ACC112 (cell line): Measurements from ENCODE around the gene HUNK.
"Not testable (repeated sequence)": the region's sequence is repeated elsewhere in the genome, so short reads cannot be mapped to it uniquely, and the experiment has no call there.

Experiments
- H2AFZ ChIP-seq: fragments of 200-600 bp; sonication (generic); one replicate; pipeline ENCODE4 v1.6.0; 2017; ENCODE audit warnings: antibody characterized with exemption, low read length; ENCODE audit not compliant: unreplicated experiment
- H3K27ac ChIP-seq: fragments of 200-600 bp; sonication (generic); 2 replicates; pipeline ENCODE4 v1.5.1; 2014; ENCODE audit warnings: low read depth, mild to moderate bottlenecking, antibody characterized with exemption, low read length, moderate library complexity
- H3K27me3 ChIP-seq: fragments of 200-600 bp; sonication (generic); 2 replicates; pipeline ENCODE4 v1.6.1; 2014; ENCODE audit warnings: mild to moderate bottlenecking, antibody characterized with exemption, low read length, moderate library complexity, mixed read lengths; ENCODE audit not compliant: insufficient read depth
- H3K36me3 ChIP-seq: fragments of 200-600 bp; sonication (generic); 2 replicates; pipeline ENCODE4 v1.6.1; 2016; ENCODE audit warnings: mild to moderate bottlenecking, antibody characterized with exemption, low read length, moderate library complexity, mixed read lengths; ENCODE audit not compliant: insufficient read depth
- H3K4me1 ChIP-seq: fragments of 200-600 bp; sonication (generic); one replicate; pipeline ENCODE4 v1.6.1; 2016; ENCODE audit warnings: low read length, mixed read lengths; ENCODE audit not compliant: insufficient read depth, unreplicated experiment, control insufficient read depth
- H3K4me3 ChIP-seq: fragments of 200-600 bp; sonication (generic); 2 replicates; pipeline ENCODE4 v1.5.1; 2014; ENCODE audit warnings: mild to moderate bottlenecking, low read depth, low read length
- H3K79me2 ChIP-seq: fragments of 200-600 bp; sonication (generic); one replicate; pipeline ENCODE4 v1.6.0; 2016; ENCODE audit warnings: low read length; ENCODE audit not compliant: control insufficient read depth, unreplicated experiment, insufficient read depth

The HUNK gene

GRCh38 chr21:32022146-32022545 lies 149.3 kb downstream of the HUNK start:
- no peaks in the 10 kb centered on the region for H3K27me3 ChIP-seq
- no peaks in the 10 kb centered on the region for H3K36me3 ChIP-seq
- H3K4me3 ChIP-seq, result no peak overlapping the region
- H3K4me1 ChIP-seq, result no peaks in the 10 kb centered on the region
- H2AFZ ChIP-seq, result no peak overlapping the region
- H3K27ac ChIP-seq, result no peak overlapping the region
- H3K79me2 ChIP-seq, result no peaks in the 10 kb centered on the region

DNA sequence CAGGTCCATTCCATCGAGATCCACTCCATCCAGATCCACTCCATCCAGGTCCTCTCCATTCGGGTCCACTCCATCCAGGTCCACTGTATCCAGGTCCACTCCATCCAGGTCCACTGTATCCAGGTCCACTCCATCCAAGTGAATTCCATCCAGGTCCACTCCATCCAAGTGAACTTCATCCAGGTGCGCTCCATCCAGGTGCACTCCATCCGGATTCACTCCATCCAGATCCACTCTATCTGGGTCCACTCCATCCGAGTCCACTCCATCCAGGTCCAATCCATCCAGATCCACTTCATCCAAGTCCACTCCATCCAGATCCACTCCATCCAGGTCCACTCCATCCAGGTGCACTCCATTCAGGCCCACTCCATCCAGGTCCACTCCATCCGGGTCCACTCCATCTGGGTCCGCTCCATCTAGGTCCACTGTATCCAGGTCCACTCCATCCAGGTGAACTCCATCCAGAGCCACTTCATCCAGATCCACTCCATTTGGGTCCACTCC lies 157.4 kb downstream of the HUNK start:
- no peak overlapping the region for H2AFZ ChIP-seq
- no peak overlapping the region for H3K27ac ChIP-seq
- H3K36me3 ChIP-seq, result no peaks in the 10 kb centered on the region
- no peak overlapping the region for H3K4me3 ChIP-seq
- H3K27me3 ChIP-seq, result no peaks in the 10 kb centered on the region
- no peaks in the 10 kb centered on the region for H3K79me2 ChIP-seq
- H3K4me1 ChIP-seq, result no peaks in the 10 kb centered on the region

GRCh38 chr21:32034850-32035249 lies 162.0 kb downstream of the HUNK start:
- Histone ChIP-seq H3K79me2 (no peaks in the 10 kb centered on the region), H2AFZ (no peak overlapping the region), H3K4me3 (no peak overlapping the region), H3K36me3 (no peaks in the 10 kb centered on the region), H3K27me3 (no peaks in the 10 kb centered on the region), H3K4me1 (no peaks in the 10 kb centered on the region), H3K27ac (no peak overlapping the region)

DNA sequence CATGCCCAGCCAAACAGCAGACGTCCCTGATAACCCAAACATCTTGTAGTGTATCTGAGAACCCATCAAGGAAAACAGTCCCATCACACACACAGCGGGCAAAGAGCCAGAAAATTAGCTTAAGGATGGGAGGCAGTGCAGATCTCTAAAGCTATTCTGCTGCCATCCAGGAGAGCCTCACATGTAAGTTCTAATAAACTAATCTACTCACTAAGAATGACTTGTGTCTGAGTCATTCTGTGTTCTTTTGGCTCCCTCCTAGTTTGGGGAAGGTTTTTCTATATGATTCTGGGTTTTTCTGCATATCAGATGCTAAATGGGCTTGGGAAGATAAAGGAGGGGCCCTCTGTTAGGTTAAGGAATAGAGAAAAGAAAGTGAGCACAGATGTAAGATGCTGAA lies 162.8 kb downstream of the HUNK start:
- H3K27me3 ChIP-seq, result no peaks in the 10 kb centered on the region
- H3K79me2 ChIP-seq, result no peaks in the 10 kb centered on the region
- no peaks in the 10 kb centered on the region for H3K4me1 ChIP-seq
- H3K4me3 ChIP-seq, result no peak overlapping the region
- no peaks in the 10 kb centered on the region for H3K36me3 ChIP-seq
- H3K27ac ChIP-seq, result no peak overlapping the region
- no peak overlapping the region for H2AFZ ChIP-seq

GRCh38 chr21:32036756-32037155 lies 163.9 kb downstream of the HUNK start:
- H3K36me3 ChIP-seq, result no peaks in the 10 kb centered on the region
- no peak overlapping the region for H2AFZ ChIP-seq
- no peak overlapping the region for H3K27ac ChIP-seq
- no peaks in the 10 kb centered on the region for H3K4me1 ChIP-seq
- H3K27me3 ChIP-seq, result no peaks in the 10 kb centered on the region
- H3K79me2 ChIP-seq, result no peaks in the 10 kb centered on the region
- no peak overlapping the region for H3K4me3 ChIP-seq

DNA sequence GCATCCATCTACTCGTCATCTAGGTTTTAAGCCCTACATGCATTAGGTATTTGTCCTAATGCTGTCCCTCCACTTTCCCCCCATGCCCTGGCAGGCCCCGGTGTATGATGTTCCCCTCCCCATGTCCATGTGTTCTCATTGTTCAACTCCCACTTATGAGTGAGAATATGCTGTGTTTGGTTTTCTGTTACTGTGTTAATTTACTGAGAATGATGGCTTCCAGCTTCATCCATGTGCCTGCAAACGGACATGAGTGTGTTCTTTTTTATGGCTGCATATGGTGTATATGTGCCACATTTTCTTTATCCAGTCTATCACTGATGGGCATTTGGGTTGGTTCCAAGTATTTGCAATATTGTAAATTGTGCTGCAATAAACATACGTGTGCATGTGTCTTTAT lies 165.9 kb downstream of the HUNK start:
- not testable (repeated sequence) for H3K36me3 ChIP-seq, H3K27ac ChIP-seq, H3K27me3 ChIP-seq, H3K4me1 ChIP-seq, H3K4me3 ChIP-seq, H3K79me2 ChIP-seq, H2AFZ ChIP-seq

DNA sequence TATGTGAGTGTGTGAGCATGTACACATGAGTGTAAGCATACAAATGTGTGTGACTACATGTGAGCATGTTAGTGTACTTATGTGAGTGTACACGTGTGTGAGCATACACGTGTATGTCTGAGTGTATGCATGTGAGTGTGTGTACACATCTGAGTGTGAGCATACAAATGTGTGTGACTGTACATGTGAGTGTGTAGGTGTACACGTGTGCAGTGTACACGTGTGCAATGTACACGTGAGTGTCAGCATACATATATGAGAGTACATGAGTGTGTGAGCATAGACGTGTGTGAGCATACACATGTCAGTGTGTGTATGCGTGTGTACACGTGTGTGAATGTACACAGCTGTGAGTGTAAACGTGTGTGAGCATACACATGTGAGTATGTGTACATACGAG lies 170.6 kb downstream of the HUNK start:
- Histone ChIP-seq H3K4me3 (no peak overlapping the region), H3K4me1 (no peaks in the 10 kb centered on the region), H3K27me3 (no peaks in the 10 kb centered on the region), H2AFZ (no peak overlapping the region), H3K27ac (no peak overlapping the region), H3K79me2 (no peaks in the 10 kb centered on the region), H3K36me3 (no peaks in the 10 kb centered on the region)

GRCh38 chr21:32044205-32045180 lies 171.7 kb downstream of the HUNK start:
- H3K27ac ChIP-seq, result no peak overlapping the region

GRCh38 chr21:32046191-32046590 lies 173.4 kb downstream of the HUNK start:
- Histone ChIP-seq H3K4me3 (no peak overlapping the region), H3K79me2 (no peaks in the 10 kb centered on the region), H3K27ac (no peak overlapping the region), H3K27me3 (no peaks in the 10 kb centered on the region), H3K4me1 (no peaks in the 10 kb centered on the region), H2AFZ (no peak overlapping the region), H3K36me3 (no peaks in the 10 kb centered on the region)

More at GRCh38 chr21:32044205-32045180, 171.7 kb downstream of the HUNK start:
- Histone ChIP-seq H3K4me1 (no peaks in the 10 kb centered on the region), H3K36me3 (no peaks in the 10 kb centered on the region), H3K4me3 (no peak overlapping the region), H3K27me3 (no peaks in the 10 kb centered on the region), H3K79me2 (no peaks in the 10 kb centered on the region), H2AFZ (no peak overlapping the region)

DNA sequence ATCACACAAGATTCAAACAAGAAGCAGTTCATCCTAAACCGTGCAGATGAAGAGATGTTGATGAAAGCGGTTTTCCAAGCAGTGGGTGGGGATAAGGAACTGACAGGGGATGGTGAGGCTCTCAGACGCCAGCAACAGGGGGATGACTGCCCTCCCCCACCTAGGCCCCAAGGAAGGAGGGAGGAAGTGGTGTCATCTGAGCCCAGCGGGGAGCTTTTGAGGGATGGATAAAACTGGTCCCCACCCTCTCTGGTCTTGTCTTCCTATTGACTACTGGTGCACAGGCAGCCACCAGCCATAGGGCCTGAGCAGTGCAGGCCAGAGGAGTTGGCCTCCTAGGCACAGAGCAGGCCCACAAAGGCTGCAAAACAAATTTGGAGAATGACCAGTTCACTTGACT lies 175.5 kb downstream of the HUNK start:
- Histone ChIP-seq H3K4me1 (no peaks in the 10 kb centered on the region), H3K36me3 (no peaks in the 10 kb centered on the region), H3K4me3 (no peak overlapping the region), H3K79me2 (no peaks in the 10 kb centered on the region), H3K27ac (no peak overlapping the region), H2AFZ (no peak overlapping the region), H3K27me3 (no peaks in the 10 kb centered on the region)
